ENCODE results near the gene ITFG2.

DNA sequence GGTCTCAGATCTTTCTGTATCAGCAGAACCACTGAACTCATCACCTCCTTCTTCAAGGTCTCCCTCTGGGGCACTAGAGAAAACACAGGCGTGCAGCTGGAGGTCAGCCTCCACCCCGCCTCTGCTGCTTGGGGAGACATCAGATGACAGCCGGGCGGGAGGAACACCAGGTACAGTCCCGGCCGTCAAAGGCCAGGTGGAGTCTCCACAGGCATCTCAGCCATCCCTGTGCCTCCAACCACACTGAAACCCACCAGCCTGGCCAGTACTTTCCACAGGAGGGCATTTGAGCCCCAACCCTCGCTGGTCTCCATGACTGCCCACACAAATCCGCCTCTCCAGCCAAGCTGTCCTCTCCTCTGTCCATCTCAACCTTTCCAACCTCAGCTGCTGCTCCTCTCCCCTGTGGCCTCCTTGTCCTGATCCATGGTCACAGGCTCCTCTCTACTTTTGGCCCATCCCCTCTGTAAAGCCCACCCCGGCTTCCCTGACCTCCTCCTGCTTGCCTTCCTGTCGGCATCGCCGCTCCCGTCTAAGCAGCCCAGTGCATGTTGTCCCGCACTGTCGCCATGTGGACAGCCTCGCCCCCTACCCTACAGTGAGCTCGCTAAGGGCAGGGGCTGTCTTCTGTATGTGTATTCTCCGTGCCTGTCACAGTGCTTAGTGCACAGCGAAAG is 39.1 kb upstream of the ITFG2 start:
- TF ChIP-seq, protein P1, sequence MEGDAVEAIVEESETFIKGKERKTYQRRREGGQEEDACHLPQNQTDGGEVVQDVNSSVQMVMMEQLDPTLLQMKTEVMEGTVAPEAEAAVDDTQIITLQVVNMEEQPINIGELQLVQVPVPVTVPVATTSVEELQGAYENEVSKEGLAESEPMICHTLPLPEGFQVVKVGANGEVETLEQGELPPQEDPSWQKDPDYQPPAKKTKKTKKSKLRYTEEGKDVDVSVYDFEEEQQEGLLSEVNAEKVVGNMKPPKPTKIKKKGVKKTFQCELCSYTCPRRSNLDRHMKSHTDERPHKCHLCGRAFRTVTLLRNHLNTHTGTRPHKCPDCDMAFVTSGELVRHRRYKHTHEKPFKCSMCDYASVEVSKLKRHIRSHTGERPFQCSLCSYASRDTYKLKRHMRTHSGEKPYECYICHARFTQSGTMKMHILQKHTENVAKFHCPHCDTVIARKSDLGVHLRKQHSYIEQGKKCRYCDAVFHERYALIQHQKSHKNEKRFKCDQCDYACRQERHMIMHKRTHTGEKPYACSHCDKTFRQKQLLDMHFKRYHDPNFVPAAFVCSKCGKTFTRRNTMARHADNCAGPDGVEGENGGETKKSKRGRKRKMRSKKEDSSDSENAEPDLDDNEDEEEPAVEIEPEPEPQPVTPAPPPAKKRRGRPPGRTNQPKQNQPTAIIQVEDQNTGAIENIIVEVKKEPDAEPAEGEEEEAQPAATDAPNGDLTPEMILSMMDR (IDR thresholded peaks at IDR 0.05): no peak
- TF ChIP-seq EP300 (IDR thresholded peaks at IDR 0.05): no peak
